Activated T-cell treated with anti-CD3 and anti-CD28 coated beads for 48 hours (primary cell): ENCODE measurements around the gene KCNIP1.

ENCODE experiments used
- DNase-seq: peaks from one replicate; pipeline ENCODE4 v3.0.0-alpha.2; 2020; ENCODE audit warnings: low read depth

Gene KCNIP1

GRCh38 chr5:170711300-170711699 lies 207.5 kb downstream of the KCNIP1 start:
- DNase-seq, result no peak

GRCh38 chr5:170715141-170715540 lies 211.3 kb downstream of the KCNIP1 start:
- DNase-seq, result no peak

- DNase-seq, result no peak
Observed at GRCh38 chr5:170716396-170716795, 212.6 kb downstream of the KCNIP1 start.

GRCh38 chr5:170719551-170719950 lies 215.7 kb downstream of the KCNIP1 start:
- DNase-seq, result no peak

GRCh38 chr5:170720179-170720578 lies 216.4 kb downstream of the KCNIP1 start:
- no peak for DNase-seq

- no peak for DNase-seq
Observed at GRCh38 chr5:170720984-170721383, 217.2 kb downstream of the KCNIP1 start.

- no peak for DNase-seq
Observed at GRCh38 chr5:170721681-170722080, 217.9 kb downstream of the KCNIP1 start.

- DNase-seq, result no peak
Observed at GRCh38 chr5:170722316-170722715, 218.5 kb downstream of the KCNIP1 start.

GRCh38 chr5:170731052-170731451 lies 227.2 kb downstream of the KCNIP1 start:
- DNase-seq, result no peak

- no peak for DNase-seq
Observed at GRCh38 chr5:170732685-170733084, 228.9 kb downstream of the KCNIP1 start.

- DNase-seq, result no peak
Observed at GRCh38 chr5:170736966-170737365, 233.1 kb downstream of the KCNIP1 start.

- DNase-seq, result no peak
Observed at GRCh38 chr5:170737591-170737990, 233.8 kb downstream of the KCNIP1 start.

GRCh38 chr5:170738840-170739239 lies 235.0 kb downstream of the KCNIP1 start:
- no peak for DNase-seq

- DNase-seq, result no peak
Observed at GRCh38 chr5:170739446-170739845, 235.6 kb downstream of the KCNIP1 start.

- no peak for DNase-seq
Observed at GRCh38 chr5:170740551-170741205, 236.9 kb downstream of the KCNIP1 start.

- DNase-seq, result no peak
Observed at GRCh38 chr5:170741801-170742200, 238.0 kb downstream of the KCNIP1 start.

GRCh38 chr5:170743876-170744212 lies 240.0 kb downstream of the KCNIP1 start:
- DNase-seq, result no peak

GRCh38 chr5:170745481-170746071 lies 241.8 kb downstream of the KCNIP1 start:
- no peak for DNase-seq

GRCh38 chr5:170746075-170746960 lies 242.5 kb downstream of the KCNIP1 start:
- no peak for DNase-seq

- no peak for DNase-seq
Observed at GRCh38 chr5:170746961-170747340, 243.1 kb downstream of the KCNIP1 start.

GRCh38 chr5:170747357-170747756 lies 243.5 kb downstream of the KCNIP1 start:
- DNase-seq, result no peak

GRCh38 chr5:170747851-170748250 lies 244.0 kb downstream of the KCNIP1 start:
- DNase-seq, result no peak

- DNase-seq, result no peak
Observed at GRCh38 chr5:170748951-170749471, 245.2 kb downstream of the KCNIP1 start.
